ENCODE results near the gene SPHK2.

The SPHK2 gene

GRCh38 chr19:48658483-48658882, 39.2 kb downstream of the SPHK2 start:
- H3K4me1 ChIP-seq (ENCODE audit: control extremely low read depth in 1 of 4, control insufficient read depth in 4 of 4, insufficient read depth in 4 of 4, low read length in 3 of 4) = peaks cover 0 to 16% (median 13%) of the 10 kb centered on the region in 4 experiments
- DNase-seq = no peak
- H3K4me3 ChIP-seq (ENCODE audit: control insufficient read depth in 1 of 7, extremely low read depth in 1 of 7, insufficient read depth in 4 of 7, low read depth in 2 of 7, low read length in 6 of 7) = no peak overlapping the region
- CTCF ChIA-PET = interaction anchor here (3.7 kb wide), 1 partner anchor 16 kb away, joined by 18 read pairs; no protein-coding TSS in a partner anchor
- no peaks in the 10 kb centered on the region for H3K36me3 ChIP-seq (ENCODE audit: control insufficient read depth in 4 of 4, insufficient read depth in 4 of 4, low read length in 3 of 4)
- H3K27ac ChIP-seq (ENCODE audit: insufficient read depth in 1 of 2, low read depth in 1 of 2, low read length in 2 of 2, poor library complexity in 1 of 2, severe bottlenecking in 2 of 2) = no peak overlapping the region
- H3K9me3 ChIP-seq (ENCODE audit: control extremely low read depth in 1 of 5, control insufficient read depth in 4 of 5, insufficient read depth in 2 of 5, low read depth in 1 of 5, low read length in 4 of 5) = no peaks in the 10 kb centered on the region
- H3K27me3 ChIP-seq (replicated peaks in 2 of 5; ENCODE audit: control insufficient read depth in 4 of 5, insufficient read depth in 5 of 5, low read length in 4 of 5) = no peaks in the 10 kb centered on the region
- POLR2A ChIA-PET = no interaction called here
- 100% methylated on average over 2 of the region's 6 CpGs for WGBS (ENCODE audit: insufficient coverage)

GRCh38 chr19:48659768-48660167, 40.5 kb downstream of the SPHK2 start:
- POLR2A ChIA-PET = no interaction called here
- CTCF ChIA-PET = interaction anchor here (2.3 kb wide), 1 partner anchor 15 kb away, joined by 9 read pairs; no protein-coding TSS in a partner anchor
- H3K4me1 ChIP-seq (ENCODE audit: control extremely low read depth in 1 of 4, control insufficient read depth in 4 of 4, insufficient read depth in 4 of 4, low read length in 3 of 4) = peaks cover 0 to 10% (median 7%) of the 10 kb centered on the region in 4 experiments
- no peak overlapping the region for H3K4me3 ChIP-seq (ENCODE audit: control insufficient read depth in 1 of 7, extremely low read depth in 1 of 7, insufficient read depth in 4 of 7, low read depth in 2 of 7, low read length in 6 of 7)
- no peaks in the 10 kb centered on the region for H3K36me3 ChIP-seq (ENCODE audit: control insufficient read depth in 4 of 4, insufficient read depth in 4 of 4, low read length in 3 of 4)
- no peak for DNase-seq
- H3K27ac ChIP-seq (ENCODE audit: insufficient read depth in 1 of 2, low read depth in 1 of 2, low read length in 2 of 2, poor library complexity in 1 of 2, severe bottlenecking in 2 of 2) = no peak overlapping the region
- no peaks in the 10 kb centered on the region for H3K9me3 ChIP-seq (ENCODE audit: control extremely low read depth in 1 of 5, control insufficient read depth in 4 of 5, insufficient read depth in 2 of 5, low read depth in 1 of 5, low read length in 4 of 5)
- WGBS (ENCODE audit: insufficient coverage) = 84% methylated on average over 5 of the region's 5 CpGs
- no peaks in the 10 kb centered on the region for H3K27me3 ChIP-seq (replicated peaks in 2 of 5; ENCODE audit: control insufficient read depth in 4 of 5, insufficient read depth in 5 of 5, low read length in 4 of 5)

- Histone ChIP-seq H3K36me3 (ENCODE audit: control insufficient read depth in 4 of 4, insufficient read depth in 4 of 4, low read length in 3 of 4) (no peaks in the 10 kb centered on the region), H3K4me1 (ENCODE audit: control extremely low read depth in 1 of 4, control insufficient read depth in 4 of 4, insufficient read depth in 4 of 4, low read length in 3 of 4) (peaks cover 0 to 9% (median 6%) of the 10 kb centered on the region in 4 experiments), H3K9me3 (ENCODE audit: control extremely low read depth in 1 of 5, control insufficient read depth in 4 of 5, insufficient read depth in 2 of 5, low read depth in 1 of 5, low read length in 4 of 5) (no peaks in the 10 kb centered on the region), H3K4me3 (ENCODE audit: control insufficient read depth in 1 of 7, extremely low read depth in 1 of 7, insufficient read depth in 4 of 7, low read depth in 2 of 7, low read length in 6 of 7) (peak overlapping the region in 4 of 7 experiments; percentile 21 to 57 (median 46)), H3K27ac (ENCODE audit: insufficient read depth in 1 of 2, low read depth in 1 of 2, low read length in 2 of 2, poor library complexity in 1 of 2, severe bottlenecking in 2 of 2) (peak overlapping the region; percentile 55 to 85), H3K27me3 (replicated peaks in 2 of 5; ENCODE audit: control insufficient read depth in 4 of 5, insufficient read depth in 5 of 5, low read length in 4 of 5) (no peaks in the 10 kb centered on the region)
- POLR2A ChIA-PET = no interaction called here
- peak; percentile 91 to 96 (median 94) for DNase-seq
- CTCF ChIA-PET = interaction anchor here (2.3 kb wide), 1 partner anchor 14 kb away, joined by 9 read pairs; no protein-coding TSS in a partner anchor
- WGBS (ENCODE audit: insufficient coverage) = 51% methylated on average over 31 of the region's 35 CpGs
These were observed 41.8 kb downstream of the SPHK2 start for GRCh38 chr19:48660852-48661710.

GRCh38 chr19:48661711-48662090, 42.4 kb downstream of the SPHK2 start:
- peaks cover 0 to 9% (median 6%) of the 10 kb centered on the region in 4 experiments for H3K4me1 ChIP-seq (ENCODE audit: control extremely low read depth in 1 of 4, control insufficient read depth in 4 of 4, insufficient read depth in 4 of 4, low read length in 3 of 4)
- 96% methylated on average over 50 of the region's 50 CpGs for WGBS (ENCODE audit: insufficient coverage)
- DNase-seq = no peak
- H3K9me3 ChIP-seq (ENCODE audit: control extremely low read depth in 1 of 5, control insufficient read depth in 4 of 5, insufficient read depth in 2 of 5, low read depth in 1 of 5, low read length in 4 of 5) = no peaks in the 10 kb centered on the region
- H3K27ac ChIP-seq (ENCODE audit: insufficient read depth in 1 of 2, low read depth in 1 of 2, low read length in 2 of 2, poor library complexity in 1 of 2, severe bottlenecking in 2 of 2) = no peak overlapping the region
- H3K36me3 ChIP-seq (ENCODE audit: control insufficient read depth in 4 of 4, insufficient read depth in 4 of 4, low read length in 3 of 4) = no peaks in the 10 kb centered on the region
- ChIA-PET CTCF (interaction anchor here (2.3 kb wide), 1 partner anchor 13 kb away, joined by 9 read pairs; no protein-coding TSS in a partner anchor), POLR2A (no interaction called here)
- no peak overlapping the region for H3K4me3 ChIP-seq (ENCODE audit: control insufficient read depth in 1 of 7, extremely low read depth in 1 of 7, insufficient read depth in 4 of 7, low read depth in 2 of 7, low read length in 6 of 7)
- no peaks in the 10 kb centered on the region for H3K27me3 ChIP-seq (replicated peaks in 2 of 5; ENCODE audit: control insufficient read depth in 4 of 5, insufficient read depth in 5 of 5, low read length in 4 of 5)

GRCh38 chr19:48663667-48664066, 44.4 kb downstream of the SPHK2 start:
- 100% methylated on average over 4 of the region's 4 CpGs for WGBS (ENCODE audit: insufficient coverage)
- Histone ChIP-seq H3K27ac (ENCODE audit: insufficient read depth in 1 of 2, low read depth in 1 of 2, low read length in 2 of 2, poor library complexity in 1 of 2, severe bottlenecking in 2 of 2) (no peak overlapping the region), H3K4me3 (ENCODE audit: control insufficient read depth in 1 of 7, extremely low read depth in 1 of 7, insufficient read depth in 4 of 7, low read depth in 2 of 7, low read length in 6 of 7) (no peak overlapping the region), H3K27me3 (replicated peaks in 2 of 5; ENCODE audit: control insufficient read depth in 4 of 5, insufficient read depth in 5 of 5, low read length in 4 of 5) (peaks cover 0 to 2% (median 0%) of the 10 kb centered on the region in 5 experiments), H3K4me1 (ENCODE audit: control extremely low read depth in 1 of 4, control insufficient read depth in 4 of 4, insufficient read depth in 4 of 4, low read length in 3 of 4) (peaks cover 0 to 9% (median 6%) of the 10 kb centered on the region in 4 experiments), H3K36me3 (ENCODE audit: control insufficient read depth in 4 of 4, insufficient read depth in 4 of 4, low read length in 3 of 4) (no peaks in the 10 kb centered on the region), H3K9me3 (ENCODE audit: control extremely low read depth in 1 of 5, control insufficient read depth in 4 of 5, insufficient read depth in 2 of 5, low read depth in 1 of 5, low read length in 4 of 5) (no peaks in the 10 kb centered on the region)
- ChIA-PET CTCF (interaction anchor here (1.5 to 1.6 kb wide), 2 partner anchors 14 to 124 kb away, joined by 3 read pairs; no protein-coding TSS in a partner anchor), POLR2A (no interaction called here)
- no peak for DNase-seq

- CTCF ChIA-PET = interaction anchor here (0.9 kb wide), 1 partner anchor 123 kb away, joined by 3 read pairs; no protein-coding TSS in a partner anchor
- DNase-seq = no peak
- H3K4me1 ChIP-seq (ENCODE audit: control extremely low read depth in 1 of 4, control insufficient read depth in 4 of 4, insufficient read depth in 4 of 4, low read length in 3 of 4) = peaks cover 0 to 9% (median 6%) of the 10 kb centered on the region in 4 experiments
- H3K9me3 ChIP-seq (ENCODE audit: control extremely low read depth in 1 of 5, control insufficient read depth in 4 of 5, insufficient read depth in 2 of 5, low read depth in 1 of 5, low read length in 4 of 5) = no peaks in the 10 kb centered on the region
- WGBS (ENCODE audit: insufficient coverage) = 99% methylated on average over 13 of the region's 14 CpGs
- H3K27me3 ChIP-seq (replicated peaks in 2 of 5; ENCODE audit: control insufficient read depth in 4 of 5, insufficient read depth in 5 of 5, low read length in 4 of 5) = peaks cover 0 to 2% (median 0%) of the 10 kb centered on the region in 5 experiments
- no peaks in the 10 kb centered on the region for H3K36me3 ChIP-seq (ENCODE audit: control insufficient read depth in 4 of 4, insufficient read depth in 4 of 4, low read length in 3 of 4)
- no peak overlapping the region for H3K27ac ChIP-seq (ENCODE audit: insufficient read depth in 1 of 2, low read depth in 1 of 2, low read length in 2 of 2, poor library complexity in 1 of 2, severe bottlenecking in 2 of 2)
- H3K4me3 ChIP-seq (ENCODE audit: control insufficient read depth in 1 of 7, extremely low read depth in 1 of 7, insufficient read depth in 4 of 7, low read depth in 2 of 7, low read length in 6 of 7) = no peak overlapping the region
- POLR2A ChIA-PET = no interaction called here
These were observed 45.2 kb downstream of the SPHK2 start for GRCh38 chr19:48664476-48664875.

GRCh38 chr19:48665786-48666185, 46.5 kb downstream of the SPHK2 start:
- CTCF ChIA-PET = interaction anchor here (1.0 to 1.6 kb wide), 3 partner anchors 10 to 60 kb away, joined by 3 to 5 read pairs (median 4); partner anchors contain the start of gene CA11
- 98% methylated on average over 6 of the region's 6 CpGs for WGBS (ENCODE audit: insufficient coverage)
- no peak overlapping the region for H3K27ac ChIP-seq (ENCODE audit: insufficient read depth in 1 of 2, low read depth in 1 of 2, low read length in 2 of 2, poor library complexity in 1 of 2, severe bottlenecking in 2 of 2)
- DNase-seq = no peak
- peaks cover 0 to 7% (median 4%) of the 10 kb centered on the region in 4 experiments for H3K4me1 ChIP-seq (ENCODE audit: control extremely low read depth in 1 of 4, control insufficient read depth in 4 of 4, insufficient read depth in 4 of 4, low read length in 3 of 4)
- H3K36me3 ChIP-seq (ENCODE audit: control insufficient read depth in 4 of 4, insufficient read depth in 4 of 4, low read length in 3 of 4) = no peaks in the 10 kb centered on the region
- POLR2A ChIA-PET = no interaction called here
- H3K27me3 ChIP-seq (replicated peaks in 2 of 5; ENCODE audit: control insufficient read depth in 4 of 5, insufficient read depth in 5 of 5, low read length in 4 of 5) = peaks cover 0 to 2% (median 0%) of the 10 kb centered on the region in 5 experiments
- no peaks in the 10 kb centered on the region for H3K9me3 ChIP-seq (ENCODE audit: control extremely low read depth in 1 of 5, control insufficient read depth in 4 of 5, insufficient read depth in 2 of 5, low read depth in 1 of 5, low read length in 4 of 5)
- no peak overlapping the region for H3K4me3 ChIP-seq (ENCODE audit: control insufficient read depth in 1 of 7, extremely low read depth in 1 of 7, insufficient read depth in 4 of 7, low read depth in 2 of 7, low read length in 6 of 7)

All from common myeloid progenitor, CD34-positive (primary cell).